SK-N-SH (cell line): ENCODE measurements around the gene ZNF700. TPM values are rescaled to one million over a fixed set of nuclear protein-coding genes. Genes with fewer than 3 reads are reported as not detected.
A peak's percentile ranks its signal among the peaks of the same experiment; 100 is the strongest.
"Not testable (repeated sequence)": the region's sequence is repeated elsewhere in the genome, so short reads cannot be mapped to it uniquely, and the experiment has no call there.

ENCODE experiments used
- CTCF ChIA-PET: fragments of 300-600, 350-600 bp; formaldehyde crosslinking; extraction: SDS; loops from one replicate; lab custom pipeline; 2021; lab: Yijun Ruan, JAX
- POLR2A ChIA-PET: fragments of 350-600 bp; sonication (Branson Sonifier 250); formaldehyde crosslinking; extraction: SDS; loops from one replicate; lab custom pipeline; 2020; ENCODE audit warnings: antibody characterized with exemption, inconsistent platforms; lab: Yijun Ruan, JAX
- DNase-seq: peaks from one replicate; pipeline ENCODE4 v3.0.0; 2012
- H2AFZ ChIP-seq: fragments of 200-600 bp; sonication (generic); 2 replicates; pipeline ENCODE4 v1.8.1; 2016; ENCODE audit warnings: antibody characterized with exemption, mild to moderate bottlenecking, low read depth
- H3F3A ChIP-seq: fragments of 200-600 bp; sonication (generic); replicated peaks from 2 replicates; pipeline ENCODE3; 2016; ENCODE audit warnings: antibody characterized with exemption, mild to moderate bottlenecking; ENCODE audit not compliant: insufficient read depth
- H3K27ac ChIP-seq, 2 experiments: fragments of 200-500 bp in 1 of 2; fragments of 200-600 bp in 1 of 2; sonication (Bioruptor generic) in 1 of 2; sonication (generic), shearing (Covaris generic) in 1 of 2; 2 replicates each; pipeline versions ENCODE4 v1.5.1 to v1.6.1; 2014 to 2016; ENCODE audit warnings: low read depth in 2 of 2, inconsistent platforms in 1 of 2, low read length in 1 of 2, mild to moderate bottlenecking in 1 of 2, mixed read lengths in 1 of 2
- H3K27me3 ChIP-seq: fragments of 200-600 bp; sonication (generic), shearing (Covaris generic); 2 replicates; pipeline ENCODE4 v1.6.1; 2016; ENCODE audit warnings: mixed run types; ENCODE audit not compliant: insufficient read depth
- H3K36me3 ChIP-seq, 2 experiments: fragments of 200-500 bp in 1 of 2; fragments of 200-600 bp in 1 of 2; sonication (Bioruptor generic) in 1 of 2; sonication (generic) in 1 of 2; replicated peaks in 1 of 2; 2 replicates each; pipeline versions ENCODE3 to v1.5.1; 2014 to 2016; ENCODE audit warnings: low read length in 1 of 2, mild to moderate bottlenecking in 1 of 2; ENCODE audit not compliant: insufficient read depth in 2 of 2, control insufficient read depth in 1 of 2
- H3K4me1 ChIP-seq, 2 experiments: fragments of 200-500 bp in 1 of 2; fragments of 200-600 bp in 1 of 2; sonication (Bioruptor generic) in 1 of 2; sonication (generic), shearing (Covaris generic) in 1 of 2; 2 replicates each; pipeline versions ENCODE4 v1.5.1 to v1.6.1; 2014 to 2016; ENCODE audit warnings: low read depth in 1 of 2, low read length in 1 of 2, mixed run types in 1 of 2; ENCODE audit not compliant: insufficient read depth in 2 of 2, control insufficient read depth in 1 of 2
- H3K4me2 ChIP-seq: fragments of 200-600 bp; sonication (generic), shearing (Covaris generic); 2 replicates; pipeline ENCODE4 v1.6.1; 2017; ENCODE audit warnings: mixed run types
- H3K4me3 ChIP-seq, 2 experiments: fragments of 200-500 bp in 1 of 2; fragments of 200-600 bp in 1 of 2; sonication (Bioruptor generic) in 1 of 2; sonication (generic), shearing (Covaris generic) in 1 of 2; 2 replicates each; pipeline versions ENCODE4 v1.5.1 to v1.8.1; 2014 to 2016; ENCODE audit warnings: low read depth in 2 of 2, inconsistent platforms in 1 of 2, low read length in 1 of 2, mild to moderate bottlenecking in 1 of 2, mixed read lengths in 1 of 2, moderate library complexity in 1 of 2
- H3K79me2 ChIP-seq: fragments of 200-600 bp; sonication (generic); 2 replicates; pipeline ENCODE4 v1.8.1; 2017; ENCODE audit warnings: mild to moderate bottlenecking; ENCODE audit not compliant: insufficient read depth
- H3K9ac ChIP-seq: fragments of 200-600 bp; sonication (generic); 2 replicates; pipeline ENCODE4 v1.6.1; 2017; ENCODE audit warnings: mixed run types
- H3K9me2 ChIP-seq: fragments of 200-600 bp; sonication (generic); 2 replicates; pipeline ENCODE4 v1.6.1; 2017; ENCODE audit warnings: mixed run types
- H3K9me3 ChIP-seq: fragments of 200-600 bp; sonication (generic); 2 replicates; pipeline ENCODE4 v1.6.1; 2017; ENCODE audit warnings: mixed run types, mild to moderate bottlenecking, moderate library complexity
- H4K20me1 ChIP-seq: fragments of 200-600 bp; sonication (generic); 2 replicates; pipeline ENCODE4 v1.6.1; 2017; ENCODE audit warnings: mild to moderate bottlenecking, mixed run types; ENCODE audit not compliant: insufficient read depth
- EZH2phosphoT487 ChIP-seq: fragments of 200-600 bp; sonication (generic); IDR thresholded peaks from 2 replicates; pipeline ENCODE4 v1.6.1; 2017; ENCODE audit warnings: low read depth, mixed run types, mild to moderate bottlenecking, antibody characterized with exemption, moderate library complexity, borderline replicate concordance
- IRF3 ChIP-seq: fragments of 150-350 bp; IDR thresholded peaks from 2 replicates; pipeline ENCODE4 v1.6.1; 2016; ENCODE audit warnings: mild to moderate bottlenecking, low read depth, low read length
- PBX3 ChIP-seq: IDR thresholded peaks from 2 replicates; pipeline ENCODE4; 2012
- RCOR1 ChIP-seq: fragments of 150-350 bp; IDR thresholded peaks from 2 replicates; pipeline ENCODE4 v1.6.1; 2017; ENCODE audit warnings: antibody characterized with exemption, low read length
- SIN3A ChIP-seq: IDR thresholded peaks from 2 replicates; pipeline ENCODE4 v1.6.1; 2012; ENCODE audit warnings: low read depth, mild to moderate bottlenecking, low read length, moderate library complexity, borderline replicate concordance
- SMC3 ChIP-seq: IDR thresholded peaks from 2 replicates; pipeline ENCODE4 v1.6.1; 2012; ENCODE audit warnings: low read depth, low read length, improper control_type of control experiment
- TEAD4 ChIP-seq: IDR thresholded peaks from 2 replicates; pipeline ENCODE4 v1.4.0; 2012; ENCODE audit warnings: mild to moderate bottlenecking, borderline replicate concordance; ENCODE audit not compliant: insufficient read depth
- USF1 ChIP-seq: IDR thresholded peaks from 2 replicates; pipeline ENCODE4 v1.4.0; 2012; ENCODE audit warnings: low read depth, borderline replicate concordance
- ZBTB33 ChIP-seq: IDR thresholded peaks from 2 replicates; pipeline ENCODE4 v1.4.0; 2012; ENCODE audit warnings: low read depth, borderline replicate concordance
- WGBS: methylation state at CpG from one replicate; pipeline ENCODE4 v1.1.6; 2017; ENCODE audit warnings: low lambda C conversion rate; 5-methylcytosine and 5-hydroxymethylcytosine counted together
- polyA plus RNA-seq, 3 experiments: library from polyadenylated mRNA; depleted of rRNA; stranded (reverse); fragments of >200 nt; gene quantifications; 2 replicates each; pipeline ENCODE4 v1.2.3, GENCODE V29; 2012

ZNF700 gene
- polyA plus RNA-seq, 1 of the 3 experiments (the other 2 are of a cell fraction) = 3.5 TPM

GRCh38 chr19:11902228-11902627 is 22.7 kb upstream of the ZNF700 start (continued):
- TF ChIP-seq PBX3 = no peak
- TF ChIP-seq IRF3 = no peak
- TF ChIP-seq RCOR1 = no peak
- no peak for TF ChIP-seq TEAD4
- TF ChIP-seq USF1 = no peak

GRCh38 chr19:11905928-11906327 is 19.0 kb upstream of the ZNF700 start:
- Histone ChIP-seq H3K27ac (no peak overlapping the region), H3K9me3 (peaks cover 18% of the 10 kb centered on the region), H3F3A (no peaks in the 10 kb centered on the region), H3K79me2 (no peaks in the 10 kb centered on the region), H4K20me1 (no peaks in the 10 kb centered on the region), H3K9ac (no peak overlapping the region), H3K9me2 (no peaks in the 10 kb centered on the region), H3K4me3 (peak overlapping the region in 1 of 2 experiments; percentile 25; a peak in 1 of 4 replicates), H3K4me2 (no peak overlapping the region), H2AFZ (no peak overlapping the region), H3K4me1 (no peaks in the 10 kb centered on the region), H3K36me3 (peaks cover 11 to 13% of the 10 kb centered on the region in 2 experiments), H3K27me3 (no peaks in the 10 kb centered on the region)
- 33% methylated on average over 3 of the region's 3 CpGs for WGBS
- TF ChIP-seq EZH2phosphoT487 (no peak), PBX3 (no peak), ZBTB33 (no peak), SIN3A (no peak), SMC3 (no peak)
- no peak for DNase-seq
- ChIA-PET POLR2A (no interaction called here), CTCF (interaction anchor here (1.4 kb wide), 1 partner anchor 108 kb away, joined by 5 read pairs; no protein-coding TSS in a partner anchor)

- H3K4me2 ChIP-seq, DNase-seq, H3K4me1 ChIP-seq, H2AFZ ChIP-seq, H3K4me3 ChIP-seq, H3F3A ChIP-seq, POLR2A ChIA-PET, H4K20me1 ChIP-seq, H3K9me2 ChIP-seq, H3K27me3 ChIP-seq, H3K9ac ChIP-seq, H3K79me2 ChIP-seq, H3K36me3 ChIP-seq, H3K27ac ChIP-seq: not testable (repeated sequence)
- CTCF ChIA-PET = interaction anchor here (0.6 kb wide), 1 partner anchor 762 kb away, joined by 3 read pairs; no protein-coding TSS in a partner anchor
- 20% methylated on average over 1 of the region's 1 CpG for WGBS
- H3K9me3 ChIP-seq = peaks cover 16% of the 10 kb centered on the region; the same call in 1 of the 2 replicates
Observed at GRCh38 chr19:11911937-11912336, 13.0 kb upstream of the ZNF700 start.

GRCh38 chr19:11914417-11915051 is 10.4 kb upstream of the ZNF700 start:
- H3K9ac ChIP-seq, H3F3A ChIP-seq, POLR2A ChIA-PET, H3K4me1 ChIP-seq, H3K27ac ChIP-seq, H3K27me3 ChIP-seq, H2AFZ ChIP-seq, H3K36me3 ChIP-seq, DNase-seq, H3K4me3 ChIP-seq, H4K20me1 ChIP-seq, H3K79me2 ChIP-seq, H3K9me2 ChIP-seq, H3K4me2 ChIP-seq: not testable (repeated sequence)
- CTCF ChIA-PET = interaction anchor here (1.2 to 2.4 kb wide), 2 partner anchors 9 to 40 kb away, joined by 3 to 11 read pairs; no protein-coding TSS in a partner anchor
- 44% methylated on average over 3 of the region's 4 CpGs for WGBS
- H3K9me3 ChIP-seq = peaks cover 15% of the 10 kb centered on the region; the same call in 1 of the 2 replicates
